Testis (tissue), 3 donors: ENCODE measurements around the gene UGT2A1. TPM values are rescaled to one million over a fixed set of nuclear protein-coding genes. Genes with fewer than 3 reads are reported as not detected.

Source experiments
- DNase-seq: peaks from one replicate; pipeline ENCODE4 v3.0.0-alpha.2; 2019
- H3K27ac ChIP-seq, 2 donors: fragments of 200-600 bp; sonication (generic); one replicate each; pipeline ENCODE4 v1.5.1; 2019
- H3K27me3 ChIP-seq: fragments of 200-600 bp; sonication (generic); one replicate; pipeline ENCODE4 v1.5.1; 2019
- H3K36me3 ChIP-seq: fragments of 200-600 bp; sonication (generic); one replicate; pipeline ENCODE4 v1.5.1; 2017; ENCODE audit warnings: low read depth; ENCODE audit errors: missing control alignments
- H3K4me1 ChIP-seq: fragments of 200-600 bp; sonication (generic); one replicate; pipeline ENCODE4 v1.5.1; 2019
- H3K4me3 ChIP-seq, 2 donors: fragments of 200-600 bp; sonication (generic); one replicate each; pipeline ENCODE4 v1.5.1; 2017 to 2019
- H3K9me3 ChIP-seq: fragments of 200-600 bp; sonication (generic); one replicate; pipeline ENCODE4 v1.5.1; 2017
- POLR2A ChIP-seq: fragments of 450-650 bp; IDR thresholded peaks from one replicate; pipeline ENCODE4 v1.6.1; 2017; ENCODE audit warnings: antibody characterized with exemption, mild to moderate bottlenecking, moderate library complexity
- WGBS, 2 donors: methylation state at CpG; one replicate each; pipeline ENCODE4 v1.1.5; 2018; 5-methylcytosine and 5-hydroxymethylcytosine counted together
- intact Hi-C: fragments of 100-400 bp; cut with DNase I; formaldehyde crosslinking; loops from one replicate; pipeline ENCODE4 v1.15.1; 2023; ENCODE audit warnings: low total_unique reads
- polyA plus RNA-seq: library from polyadenylated mRNA; stranded (reverse); fragments of 350-450 nt; fragmentation: Illumina TruSeq; extraction: RNeasy Lipid Tissue Mini Kit (QIAGEN cat#74804); gene quantifications from one replicate; pipeline ENCODE4 v1.2.3, GENCODE V29; 2014; ENCODE audit warnings: low read depth, low replicate concordance; ENCODE audit not compliant: insufficient read depth
- total RNA-seq, 2 donors: library from RNA; depleted of rRNA; stranded (reverse); fragments of >200 nt; gene quantifications; one replicate each; pipeline ENCODE4 v1.2.3, GENCODE V29; 2016
- TF ChIP-seq, protein P1 (sequence below), 3 experiments: fragments of 450-650 bp in 2 of 3; fragments of 200-600 bp in 1 of 3; sonication (generic) in 1 of 3; IDR thresholded peaks; one replicate each; pipeline ENCODE4 v1.5.1; 2016 to 2019; ENCODE audit warnings: antibody characterized with exemption in 3 of 3, mild to moderate bottlenecking in 2 of 3, moderate library complexity in 1 of 3

UGT2A1 gene
- total and polyA plus RNA-seq, 3 donors from 2014 or later = 0.12 TPM; not detected in 2

DNA sequence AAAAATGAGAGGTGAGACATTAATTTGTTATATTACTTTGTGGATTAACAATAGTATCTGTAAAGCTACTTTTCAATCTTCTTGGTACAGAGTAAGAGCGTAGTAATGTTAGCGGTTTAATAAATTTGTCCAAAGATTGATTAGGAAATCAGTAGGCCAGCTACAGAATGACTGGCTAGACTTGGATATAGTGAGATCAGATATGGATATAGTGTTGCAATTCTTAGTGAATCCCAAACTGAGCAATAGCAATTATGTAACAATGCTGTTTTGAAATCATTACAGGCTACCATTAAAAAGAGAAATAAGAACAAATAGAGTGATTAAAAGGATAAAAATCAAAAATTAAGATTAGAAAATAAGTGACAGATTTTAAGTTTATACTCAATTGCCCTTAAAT, 12.8 kb downstream of the UGT2A1 start:
- intact Hi-C loops = no loop called here
- H3K9me3 ChIP-seq = no peaks in the 10 kb centered on the region
- no peak overlapping the region for H3K4me3 ChIP-seq
- H3K36me3 ChIP-seq = no peaks in the 10 kb centered on the region
- TF ChIP-seq POLR2A = no peak
- TF ChIP-seq, protein P1, sequence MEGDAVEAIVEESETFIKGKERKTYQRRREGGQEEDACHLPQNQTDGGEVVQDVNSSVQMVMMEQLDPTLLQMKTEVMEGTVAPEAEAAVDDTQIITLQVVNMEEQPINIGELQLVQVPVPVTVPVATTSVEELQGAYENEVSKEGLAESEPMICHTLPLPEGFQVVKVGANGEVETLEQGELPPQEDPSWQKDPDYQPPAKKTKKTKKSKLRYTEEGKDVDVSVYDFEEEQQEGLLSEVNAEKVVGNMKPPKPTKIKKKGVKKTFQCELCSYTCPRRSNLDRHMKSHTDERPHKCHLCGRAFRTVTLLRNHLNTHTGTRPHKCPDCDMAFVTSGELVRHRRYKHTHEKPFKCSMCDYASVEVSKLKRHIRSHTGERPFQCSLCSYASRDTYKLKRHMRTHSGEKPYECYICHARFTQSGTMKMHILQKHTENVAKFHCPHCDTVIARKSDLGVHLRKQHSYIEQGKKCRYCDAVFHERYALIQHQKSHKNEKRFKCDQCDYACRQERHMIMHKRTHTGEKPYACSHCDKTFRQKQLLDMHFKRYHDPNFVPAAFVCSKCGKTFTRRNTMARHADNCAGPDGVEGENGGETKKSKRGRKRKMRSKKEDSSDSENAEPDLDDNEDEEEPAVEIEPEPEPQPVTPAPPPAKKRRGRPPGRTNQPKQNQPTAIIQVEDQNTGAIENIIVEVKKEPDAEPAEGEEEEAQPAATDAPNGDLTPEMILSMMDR (IDR thresholded peaks at IDR 0.05) = no peak
- no peaks in the 10 kb centered on the region for H3K27me3 ChIP-seq
- H3K27ac ChIP-seq = no peak overlapping the region
- H3K4me1 ChIP-seq = no peaks in the 10 kb centered on the region
- WGBS, 2 donors = 78 to 88% methylated on average over 2 of the region's 2 CpGs
- no peak for DNase-seq

DNA sequence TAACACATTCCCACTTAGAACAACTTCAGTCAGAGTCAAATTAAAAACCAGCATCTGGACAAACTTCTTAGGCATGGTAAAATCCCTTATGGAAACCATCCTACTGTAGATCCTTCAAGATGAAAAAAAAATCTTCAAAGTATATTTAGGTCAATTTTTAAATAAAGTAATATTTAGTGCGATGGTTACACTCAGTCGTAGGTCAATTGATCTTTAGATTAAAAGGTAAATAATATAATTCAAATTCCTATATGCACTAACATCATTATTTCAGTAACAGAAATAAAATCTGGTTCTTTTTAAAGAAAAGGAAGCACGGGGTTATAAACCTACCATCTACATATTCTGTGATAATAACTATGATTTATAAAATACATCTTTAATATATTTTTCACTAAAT, 13.5 kb downstream of the UGT2A1 start, which contains the start of gene UGT2A2:
Gene UGT2A2, minus strand, starts transcription at position 101 of the 400 bp plus-strand sequence. Its CDS starts 2 bp downstream, at position 99.
- TF ChIP-seq POLR2A = no peak
- TF ChIP-seq, protein P1 (IDR thresholded peaks at IDR 0.05) = no peak
- Histone ChIP-seq H3K9me3 (no peaks in the 10 kb centered on the region), H3K4me3 (no peak within 1 kb of the TSS), H3K27ac (no peak within 1 kb of the TSS), H3K4me1 (no peaks in the 10 kb centered on the region), H3K36me3 (no peaks in the 10 kb centered on the region), H3K27me3 (no peaks in the 10 kb centered on the region)
- no peak for DNase-seq
- WGBS, 2 donors = 96 to 99% methylated on average over 3 of the region's 3 CpGs
- intact Hi-C loops = no loop called here

DNA sequence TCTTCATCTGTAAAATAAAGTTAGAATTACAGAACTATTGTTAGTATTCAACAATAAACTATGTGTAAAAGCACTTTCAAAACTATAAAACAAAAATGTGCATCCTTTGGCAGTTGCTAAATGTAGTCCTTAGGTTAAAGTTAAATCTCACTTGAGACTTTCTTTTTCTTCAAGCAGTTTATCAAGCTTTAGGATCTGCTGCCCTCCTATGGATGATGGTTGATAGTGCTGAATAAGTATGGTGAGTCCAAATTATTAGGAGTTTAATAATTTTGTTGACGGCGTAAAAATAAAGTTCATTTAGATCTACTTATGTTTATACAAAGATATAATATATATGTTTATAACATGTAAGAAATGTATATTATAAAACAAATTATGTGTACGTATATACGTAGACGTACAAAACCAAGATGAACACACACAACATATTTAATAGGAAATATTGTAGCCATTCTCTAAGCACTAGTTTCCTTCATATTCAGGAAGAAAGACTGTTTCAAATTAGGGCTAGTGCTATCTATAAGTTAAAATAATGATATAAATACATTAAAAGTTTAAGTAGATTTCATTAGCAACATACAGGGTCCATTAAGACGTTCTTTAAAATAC, 35.9 kb downstream of the UGT2A1 start:
- intact Hi-C loops = no loop called here

DNA sequence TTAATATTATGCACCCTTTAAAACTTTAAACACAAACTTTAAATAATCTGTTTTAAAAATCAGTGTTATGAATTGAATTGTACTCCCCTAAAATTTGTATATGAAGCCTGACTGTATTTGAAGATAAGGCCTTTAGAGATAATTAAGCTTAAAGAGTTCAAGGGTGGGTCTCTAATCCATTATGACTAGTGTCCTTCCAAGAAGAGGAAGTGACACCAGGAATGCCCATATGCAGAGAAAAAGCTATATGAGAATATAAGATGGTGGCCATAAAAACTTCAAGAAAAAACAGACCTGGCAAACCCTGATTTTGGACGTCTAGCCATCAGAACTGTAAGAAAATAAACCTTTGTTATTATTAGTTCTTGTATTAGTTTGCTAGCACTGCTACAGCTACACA, 42.6 kb downstream of the UGT2A1 start:
- no peaks in the 10 kb centered on the region for H3K9me3 ChIP-seq

More for the DNA sequence above, 35.9 kb downstream of the UGT2A1 start:
- no peak overlapping the region for H3K4me3 ChIP-seq
- WGBS, 2 donors = 78 to 80% methylated on average over 6 of the region's 6 CpGs
- H3K9me3 ChIP-seq = no peaks in the 10 kb centered on the region
- no peaks in the 10 kb centered on the region for H3K27me3 ChIP-seq
- no peak for DNase-seq
- TF ChIP-seq, protein P1 (IDR thresholded peaks at IDR 0.05) = no peak
- TF ChIP-seq POLR2A = no peak
- no peak overlapping the region for H3K27ac ChIP-seq
- no peaks in the 10 kb centered on the region for H3K36me3 ChIP-seq
- H3K4me1 ChIP-seq = no peaks in the 10 kb centered on the region

More for the DNA sequence above, 42.6 kb downstream of the UGT2A1 start:
- Histone ChIP-seq H3K27ac (no peak overlapping the region), H3K27me3 (no peaks in the 10 kb centered on the region), H3K4me1 (no peaks in the 10 kb centered on the region), H3K4me3 (no peak overlapping the region), H3K36me3 (no peaks in the 10 kb centered on the region)
- WGBS, 2 donors = 46 to 48% methylated on average over 1 of the region's 1 CpG
- intact Hi-C loops = no loop called here
- DNase-seq = no peak
- no peak for TF ChIP-seq POLR2A
- TF ChIP-seq, protein P1 (IDR thresholded peaks at IDR 0.05) = no peak
